IMR-90 (cell line): ENCODE measurements around the gene PPP1R14B. TPM values are rescaled to one million over a fixed set of nuclear protein-coding genes. Genes with fewer than 3 reads are reported as not detected.
A peak's percentile ranks its signal among the peaks of the same experiment; 100 is the strongest.

Experiments
- ATAC-seq: fragments of 200-7000 bp; cut with Tn5 transposase; 2 replicates; pipeline ENCODE4 v1.9.1; 2020; ENCODE audit warnings: low read depth, mild to moderate bottlenecking, moderate library complexity
- BruUV-seq: library from RNA; stranded (reverse); fragments of 400-500 nt; replicated peaks from 2 replicates; lab custom pipeline; 2021; lab: Mats Ljungman, UMichigan
- CTCF ChIA-PET: fragments of 300-600 bp; formaldehyde crosslinking; extraction: SDS; loops from one replicate; lab custom pipeline; 2021; ENCODE audit warnings: antibody characterized with exemption; lab: Yijun Ruan, JAX
- POLR2A ChIA-PET: fragments of 300-600 bp; sonication (Branson Sonifier 250); formaldehyde crosslinking; loops from one replicate; lab custom pipeline; 2022; ENCODE audit warnings: antibody characterized with exemption; ENCODE audit not compliant: unreplicated experiment; lab: Charles Lee
- DNase-seq: peaks from one replicate; pipeline ENCODE4 v3.0.0; 2013
- H2AFZ ChIP-seq: replicated peaks from 2 replicates; pipeline ENCODE3; 2013; ENCODE audit warnings: low read length, mild to moderate bottlenecking; ENCODE audit not compliant: poor library complexity
- H2AK5ac ChIP-seq: 2 replicates; pipeline ENCODE4 v1.6.1; 2013; ENCODE audit warnings: low read depth, low read length, inconsistent platforms
- H2AK9ac ChIP-seq: replicated peaks from 2 replicates; pipeline ENCODE3; 2013; ENCODE audit warnings: mild to moderate bottlenecking, low read depth, low read length, moderate library complexity; ENCODE audit not compliant: poor library complexity
- H2BK120ac ChIP-seq: 2 replicates; pipeline ENCODE4 v1.6.1; 2013; ENCODE audit warnings: low read depth, low read length, inconsistent platforms
- H2BK15ac ChIP-seq: 3 replicates; pipeline ENCODE4 v1.6.1; 2013; ENCODE audit warnings: low read depth, low read length, inconsistent platforms
- H2BK20ac ChIP-seq: 2 replicates; pipeline ENCODE4 v1.6.1; 2013; ENCODE audit warnings: low read depth, mild to moderate bottlenecking, inconsistent platforms, low read length, moderate library complexity
- H2BK5ac ChIP-seq: 2 replicates; pipeline ENCODE4 v1.6.1; 2013; ENCODE audit warnings: mild to moderate bottlenecking, low read depth, low read length, inconsistent platforms; ENCODE audit not compliant: poor library complexity, severe bottlenecking
- H3K14ac ChIP-seq: replicated peaks from 2 replicates; pipeline ENCODE4 v1.6.1; 2013; ENCODE audit warnings: low read depth, low read length, inconsistent platforms
- H3K18ac ChIP-seq: 2 replicates; pipeline ENCODE4 v1.6.1; 2013; ENCODE audit warnings: low read depth, low read length, control low read depth
- H3K23ac ChIP-seq: 2 replicates; pipeline ENCODE4 v1.6.1; 2013; ENCODE audit warnings: low read depth, low read length, inconsistent platforms
- H3K27ac ChIP-seq: 2 replicates; pipeline ENCODE4 v1.5.1; 2013; ENCODE audit warnings: mild to moderate bottlenecking, control low read depth, low read length; ENCODE audit not compliant: insufficient read depth
- H3K27me3 ChIP-seq: 2 replicates; pipeline ENCODE4 v1.6.1; 2013; ENCODE audit warnings: low read length; ENCODE audit not compliant: control insufficient read depth, insufficient read depth
- H3K36me3 ChIP-seq: 2 replicates; pipeline ENCODE4 v1.6.1; 2013; ENCODE audit warnings: low read length, mixed read lengths; ENCODE audit not compliant: control insufficient read depth, insufficient read depth
- H3K4ac ChIP-seq: 2 replicates; pipeline ENCODE4 v1.6.1; 2013; ENCODE audit warnings: low read depth, low read length, inconsistent platforms
- H3K4me1 ChIP-seq: 2 replicates; pipeline ENCODE4 v1.6.1; 2013; ENCODE audit warnings: low read length, mixed read lengths; ENCODE audit not compliant: control insufficient read depth, insufficient read depth
- H3K4me2 ChIP-seq: 2 replicates; pipeline ENCODE4 v1.6.1; 2013; ENCODE audit warnings: low read depth, mild to moderate bottlenecking, control low read depth, low read length, moderate library complexity
- H3K4me3 ChIP-seq: 2 replicates; pipeline ENCODE4 v1.5.1; 2013; ENCODE audit warnings: low read depth, mild to moderate bottlenecking, control low read depth, low read length, moderate library complexity; ENCODE audit not compliant: insufficient read depth
- H3K56ac ChIP-seq: 2 replicates; pipeline ENCODE4 v1.6.1; 2013; ENCODE audit warnings: low read length, inconsistent platforms; ENCODE audit not compliant: insufficient read depth; ENCODE audit errors: extremely low read depth
- H3K79me1 ChIP-seq, 2 experiments: 2 replicates each; pipeline ENCODE4 v1.6.1; 2013; ENCODE audit warnings: low read length in 2 of 2, inconsistent platforms in 1 of 2, low read depth in 1 of 2
- H3K9ac ChIP-seq: 2 replicates; pipeline ENCODE4 v1.6.1; 2013; ENCODE audit warnings: low read depth, low read length, control low read depth
- H3K9me1 ChIP-seq: 2 replicates; pipeline ENCODE4 v1.6.1; 2013; ENCODE audit warnings: low read length, inconsistent platforms; ENCODE audit not compliant: insufficient read depth
- H3K9me3 ChIP-seq: 2 replicates; pipeline ENCODE4 v1.6.1; 2013; ENCODE audit warnings: low read length; ENCODE audit not compliant: control insufficient read depth, insufficient read depth
- H4K20me1 ChIP-seq: 2 replicates; pipeline ENCODE4 v1.6.1; 2013; ENCODE audit warnings: low read length, inconsistent platforms; ENCODE audit not compliant: insufficient read depth
- H4K5ac ChIP-seq: 2 replicates; pipeline ENCODE4 v1.6.1; 2013; ENCODE audit warnings: mild to moderate bottlenecking, low read depth, low read length, control low read depth
- H4K8ac ChIP-seq, 2 experiments: 2 replicates each; pipeline ENCODE4 v1.6.1; 2013; ENCODE audit warnings: low read depth in 2 of 2, low read length in 2 of 2, control low read depth in 1 of 2, inconsistent platforms in 1 of 2
- H4K91ac ChIP-seq: 2 replicates; pipeline ENCODE4 v1.6.1; 2013; ENCODE audit warnings: low read depth, low read length, inconsistent platforms; ENCODE audit not compliant: insufficient read depth
- MAFK ChIP-seq: IDR thresholded peaks from 2 replicates; pipeline ENCODE4 v1.6.1; 2012; ENCODE audit warnings: low read depth, low read length, improper control_type of control experiment
- MAZ ChIP-seq: IDR thresholded peaks from 2 replicates; pipeline ENCODE4 v1.6.1; 2012; ENCODE audit warnings: low read depth, mild to moderate bottlenecking, low read length, improper control_type of control experiment, moderate library complexity, borderline replicate concordance
- MXI1 ChIP-seq: IDR thresholded peaks from 2 replicates; pipeline ENCODE4 v1.6.1; 2012; ENCODE audit warnings: low read depth, mild to moderate bottlenecking, low read length, moderate library complexity, borderline replicate concordance
- WGBS, 2 experiments: methylation state at CpG; one replicate each; pipeline versions ENCODE4 v1.1.5 to v1.1.7; 2013; ENCODE audit warnings: missing lambda C conversion rate in 2 of 2; ENCODE audit not compliant: insufficient read length in 1 of 2; ENCODE audit errors: extremely low coverage in 2 of 2; 5-methylcytosine and 5-hydroxymethylcytosine counted together
- dilution Hi-C: fragments of 300-500 bp; cut with HindIII; formaldehyde crosslinking; loops from one replicate; pipeline ENCODE4 v1.14.3; 2018; ENCODE audit warnings: low sequenced_read_pairs; ENCODE audit not compliant: unreplicated experiment
- in situ Hi-C: fragments of 300-500 bp; cut with MboI; formaldehyde crosslinking; loops from 3 replicates; pipeline ENCODE4 v1.14.3; 2019; ENCODE audit warnings: low sequenced_read_pairs, inconsistent platforms, mixed read lengths
- intact Hi-C: fragments of 100-400 bp; cut with micrococcal nuclease; formaldehyde crosslinking; loops from 2 replicates; pipeline ENCODE4 v1.10.0; 2022
- polyA plus RNA-seq, 3 experiments: library from polyadenylated mRNA; depleted of rRNA; stranded (reverse); fragments of >200 nt; gene quantifications; 2 replicates each; pipeline ENCODE4 v1.2.3, GENCODE V29; 2012; ENCODE audit warnings: low replicate concordance in 1 of 3
- total RNA-seq: library from RNA; depleted of rRNA; stranded (reverse); fragments of >200 nt; gene quantifications from 2 replicates; pipeline ENCODE4 v1.2.3, GENCODE V29; 2012

Gene PPP1R14B
- total and polyA plus RNA-seq, 2 of the 4 experiments (the other 2 are of a cell fraction), result 176 to 257 TPM

DNA sequence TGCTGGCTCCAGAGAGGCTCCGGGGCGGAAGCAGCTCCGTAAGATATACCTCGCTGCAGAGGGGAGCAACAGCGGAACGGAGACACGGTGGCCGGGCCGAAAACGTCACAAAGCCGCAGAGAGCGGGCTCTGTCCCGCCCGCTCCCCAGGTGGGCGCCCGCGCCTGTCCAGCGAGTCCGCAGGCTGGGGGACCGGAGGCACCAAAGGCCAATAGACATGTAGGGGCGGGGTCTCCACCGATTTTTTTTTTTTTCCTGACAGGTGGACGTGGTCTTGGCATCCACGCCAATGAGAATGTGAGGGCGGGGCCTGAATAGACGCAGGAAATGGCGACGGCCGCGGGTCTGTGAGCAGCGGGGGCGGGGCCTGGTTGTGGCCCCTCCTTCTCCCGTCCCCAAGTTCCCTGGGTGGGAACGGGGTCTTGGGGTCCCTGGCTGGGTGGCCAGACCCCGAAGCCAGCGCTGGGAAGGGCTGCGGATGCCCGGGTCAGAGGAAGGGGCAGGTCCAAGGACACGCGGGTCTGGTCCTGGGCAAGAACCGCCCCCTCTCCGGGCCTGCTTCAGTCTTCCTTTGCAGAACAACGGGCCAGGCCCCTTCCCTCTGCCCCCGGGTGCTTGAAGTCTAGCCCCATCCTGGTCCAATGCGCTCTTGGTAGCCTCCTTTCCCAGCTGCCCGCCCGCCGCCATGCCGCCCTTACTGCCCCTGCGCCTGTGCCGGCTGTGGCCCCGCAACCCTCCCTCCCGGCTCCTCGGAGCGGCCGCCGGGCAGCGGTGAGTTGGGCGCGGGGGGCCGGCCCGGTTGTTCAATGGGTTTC is 16.4 kb downstream of the PPP1R14B start, which contains the start of gene DNAJC4:
Gene DNAJC4, plus strand, starts transcription at position 378 of the 814 bp plus-strand sequence. Its CDS starts 307 bp downstream, at position 685.
- Histone ChIP-seq H3K9ac (peak within 1 kb of the TSS; percentile 74), H4K20me1 (no peaks in the 10 kb centered on the region; the same call in 1 of the 2 replicates), H3K14ac (peak within 1 kb of the TSS; percentile 99), H2BK120ac (no peak within 1 kb of the TSS), H3K9me1 (peaks cover 12% of the 10 kb centered on the region), H2BK15ac (no peak within 1 kb of the TSS; the same call in 2 of the 3 replicates), H2AK5ac (peak within 1 kb of the TSS; percentile 74), H4K5ac (peak within 1 kb of the TSS; percentile 78), H3K27ac (peak within 1 kb of the TSS; percentile 51), H3K56ac (no peak within 1 kb of the TSS), H2BK5ac (peak within 1 kb of the TSS; percentile 62), H2BK20ac (no peak within 1 kb of the TSS), H3K4ac (peak within 1 kb of the TSS; percentile 97), H3K4me2 (peak within 1 kb of the TSS; percentile 84), H3K27me3 (no peaks in the 10 kb centered on the region), H3K36me3 (no peaks in the 10 kb centered on the region), H3K9me3 (no peaks in the 10 kb centered on the region), H4K8ac (peak within 1 kb of the TSS; percentile 88 to 93), H4K91ac (peak within 1 kb of the TSS; percentile 79), H3K4me1 (peaks cover 20% of the 10 kb centered on the region), H3K23ac (peak within 1 kb of the TSS; percentile 82), H3K4me3 (peak within 1 kb of the TSS; percentile 83), H3K18ac (no peak within 1 kb of the TSS; the same call in 1 of the 2 replicates), H2AK9ac (peak within 1 kb of the TSS; percentile 99), H2AFZ (peak within 1 kb of the TSS; percentile 98), H3K79me1 (peaks cover 24 to 77% of the 10 kb centered on the region in 2 experiments)
- dilution Hi-C loops (no loop called here), intact Hi-C loops (loop anchor here (1.0 kb wide), 2 partner anchors 39 to 74 kb away; no protein-coding TSS in a partner anchor), in situ Hi-C loops (no loop called here)
- ChIA-PET POLR2A (no interaction called here), CTCF (interaction anchor here (0.6 kb wide), 1 partner anchor 1406 kb away, joined by 3 read pairs; no protein-coding TSS in a partner anchor)
- DNase-seq, result peak; percentile 81
- ATAC-seq, result peak; percentile 56
- BruUV-seq, result no TSS peak
- WGBS, 2 experiments, result 1% methylated on average over 36 of the region's 62 CpGs; no CpG with 5 or more reads in 1 of the 2 experiments
- TF ChIP-seq MXI1, result 0 out of 2 replicates have a peak, but pooled peaks have one; percentile 32
- no peak for TF ChIP-seq MAFK
- peak; percentile 68; the same call in 1 of the 2 replicates for TF ChIP-seq MAZ
